Measurements from ENCODE around the gene CAPRIN1. TPM values are rescaled to one million over a fixed set of nuclear protein-coding genes. Genes with fewer than 3 reads are reported as not detected.

CAPRIN1 gene
- total and polyA plus RNA-seq, 2 of the 8 experiments (the other 6 are each of a cell fraction or from before 2014, with no cell fraction given): 221 to 317 TPM

GRCh38 chr11:34098813-34099212, 47.3 kb downstream of the CAPRIN1 start (continued):
- TF ChIP-seq SIX5 (IDR thresholded peaks at IDR 0.05; ENCODE audit: low read depth, low read length) (no peak), SP4 (IDR thresholded peaks at IDR 0.05; ENCODE audit: low read length) (no peak), NANOG (IDR thresholded peaks at IDR 0.05; ENCODE audit: insufficient read depth, low read depth, low read length, poor library complexity, severe bottlenecking) (no peak), CBX5 (IDR thresholded peaks at IDR 0.05; ENCODE audit: low read depth, low read length) (no peak), CTCF (IDR thresholded peaks at IDR 0.05; ENCODE audit: control extremely low read depth in 1 of 3, insufficient read depth in 1 of 3, low read depth in 1 of 3, low read length in 3 of 3) (no peak)
